Parathyroid adenoma (tissue), 2 donors: ENCODE measurements around the gene KHNYN.
A peak's percentile ranks its signal among the peaks of the same experiment; 100 is the strongest.

Source experiments
- H2AFZ ChIP-seq: fragments of 300-600 bp; sonication (generic); one replicate; pipeline ENCODE4 v1.7.0; 2017; ENCODE audit warnings: antibody characterized with exemption, mild to moderate bottlenecking
- H3K27ac ChIP-seq: fragments of 300-600 bp; sonication (generic); one replicate; pipeline ENCODE4 v1.7.0; 2017
- H3K27me3 ChIP-seq: fragments of 300-600 bp; sonication (generic); one replicate; pipeline ENCODE4 v1.7.0; 2017; ENCODE audit warnings: low read length; ENCODE audit not compliant: control insufficient read depth, insufficient read depth
- H3K36me3 ChIP-seq: fragments of 300-600 bp; sonication (generic); one replicate; pipeline ENCODE4 v1.7.0; 2017; ENCODE audit warnings: low read length; ENCODE audit not compliant: control insufficient read depth, insufficient read depth
- H3K4me1 ChIP-seq: fragments of 300-600 bp; sonication (generic); one replicate; pipeline ENCODE4 v1.7.0; 2017; ENCODE audit warnings: control low read depth
- H3K4me2 ChIP-seq: fragments of 300-600 bp; sonication (generic); one replicate; pipeline ENCODE4 v1.7.0; 2017; ENCODE audit warnings: low read length
- H3K4me3 ChIP-seq: fragments of 300-600 bp; sonication (generic); one replicate; pipeline ENCODE4 v1.7.0; 2017; ENCODE audit warnings: low read depth, low read length
- H3K79me2 ChIP-seq: fragments of 300-600 bp; sonication (generic); one replicate; pipeline ENCODE4 v1.7.0; 2017; ENCODE audit warnings: control low read depth
- H3K9ac ChIP-seq: fragments of 300-600 bp; sonication (generic); one replicate; pipeline ENCODE4 v1.7.0; 2017; ENCODE audit warnings: mild to moderate bottlenecking
- H3K9me3 ChIP-seq: fragments of 300-600 bp; sonication (generic); one replicate; pipeline ENCODE4 v1.7.0; 2017; ENCODE audit warnings: low read length; ENCODE audit not compliant: control insufficient read depth
- CTCF ChIP-seq: fragments of 300-600 bp; sonication (generic); IDR thresholded peaks from one replicate; pipeline ENCODE4 v1.7.0; 2017; ENCODE audit warnings: antibody characterized with exemption, mild to moderate bottlenecking
- donor health status: primary hyperparathyroidism.

KHNYN gene

DNA sequence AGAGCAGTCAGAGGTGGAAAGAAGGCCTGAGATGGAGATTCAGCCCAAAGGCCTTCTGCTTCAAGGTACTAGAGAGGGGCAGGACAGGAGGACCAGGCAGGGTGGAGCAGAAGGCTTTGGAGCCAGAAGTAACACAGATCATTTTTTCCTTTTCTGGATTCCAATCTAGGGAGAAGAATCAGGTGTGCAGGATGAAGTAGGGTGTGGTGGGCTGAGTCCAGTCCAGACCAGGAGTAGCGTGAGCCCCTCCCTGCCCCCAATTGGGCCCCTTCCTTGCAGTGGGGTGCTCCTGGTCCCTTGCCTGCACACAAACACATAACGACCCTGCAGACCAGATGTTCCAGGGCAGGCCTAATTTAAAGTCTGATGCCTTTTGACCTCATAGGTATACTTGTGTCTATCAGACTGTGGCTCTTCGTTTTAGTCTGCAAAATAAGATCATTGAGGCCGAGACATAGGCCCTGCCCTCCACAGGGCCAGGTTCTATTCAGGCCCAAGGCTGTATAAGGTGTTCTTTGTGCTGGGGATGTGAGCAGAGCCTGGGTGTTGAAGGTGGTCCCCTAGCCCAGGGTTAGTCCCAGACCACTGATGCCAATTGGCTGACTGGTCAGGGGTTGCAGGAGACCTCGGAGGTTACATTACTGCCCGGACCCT lies 32.0 kb upstream of the KHNYN start:
- Histone ChIP-seq H3K27ac (peak overlapping the region; percentile 8), H2AFZ (peak overlapping the region; percentile 10), H3K4me1 (peaks cover 16% of the 10 kb centered on the region), H3K9me3 (no peaks in the 10 kb centered on the region), H3K27me3 (no peaks in the 10 kb centered on the region), H3K36me3 (no peaks in the 10 kb centered on the region), H3K4me2 (no peak overlapping the region), H3K4me3 (no peak overlapping the region), H3K79me2 (peaks cover 2% of the 10 kb centered on the region), H3K9ac (no peak overlapping the region)
- no peak for TF ChIP-seq CTCF

DNA sequence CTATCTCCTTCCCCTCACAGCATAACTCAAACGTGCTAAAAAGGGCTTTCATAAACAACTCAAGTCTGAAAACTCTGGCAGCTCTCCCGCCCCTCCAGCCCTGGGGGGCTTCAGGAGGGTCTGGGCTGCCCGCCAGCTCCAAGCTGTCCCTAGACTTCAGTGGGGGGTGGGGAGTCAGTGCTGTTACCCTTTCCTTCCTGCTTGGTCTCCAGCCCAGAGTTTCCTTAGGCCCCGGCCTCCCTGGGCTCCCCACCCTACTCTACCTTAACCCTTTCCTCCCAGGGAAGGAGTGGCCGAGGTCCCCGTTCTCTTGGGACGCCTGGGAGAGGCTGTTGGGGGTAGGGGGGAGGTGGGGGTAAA lies 31.5 kb upstream of the KHNYN start:
- H3K27ac ChIP-seq, result peak overlapping the region; percentile 8
- TF ChIP-seq CTCF, result no peak
- H3K9me3 ChIP-seq, result no peaks in the 10 kb centered on the region
- peaks cover 16% of the 10 kb centered on the region for H3K4me1 ChIP-seq
- no peak overlapping the region for H3K9ac ChIP-seq
- H3K4me2 ChIP-seq, result no peak overlapping the region
- H3K79me2 ChIP-seq, result peaks cover 2% of the 10 kb centered on the region
- no peaks in the 10 kb centered on the region for H3K36me3 ChIP-seq
- no peaks in the 10 kb centered on the region for H3K27me3 ChIP-seq
- no peak overlapping the region for H3K4me3 ChIP-seq
- H2AFZ ChIP-seq, result peak overlapping the region; percentile 2

DNA sequence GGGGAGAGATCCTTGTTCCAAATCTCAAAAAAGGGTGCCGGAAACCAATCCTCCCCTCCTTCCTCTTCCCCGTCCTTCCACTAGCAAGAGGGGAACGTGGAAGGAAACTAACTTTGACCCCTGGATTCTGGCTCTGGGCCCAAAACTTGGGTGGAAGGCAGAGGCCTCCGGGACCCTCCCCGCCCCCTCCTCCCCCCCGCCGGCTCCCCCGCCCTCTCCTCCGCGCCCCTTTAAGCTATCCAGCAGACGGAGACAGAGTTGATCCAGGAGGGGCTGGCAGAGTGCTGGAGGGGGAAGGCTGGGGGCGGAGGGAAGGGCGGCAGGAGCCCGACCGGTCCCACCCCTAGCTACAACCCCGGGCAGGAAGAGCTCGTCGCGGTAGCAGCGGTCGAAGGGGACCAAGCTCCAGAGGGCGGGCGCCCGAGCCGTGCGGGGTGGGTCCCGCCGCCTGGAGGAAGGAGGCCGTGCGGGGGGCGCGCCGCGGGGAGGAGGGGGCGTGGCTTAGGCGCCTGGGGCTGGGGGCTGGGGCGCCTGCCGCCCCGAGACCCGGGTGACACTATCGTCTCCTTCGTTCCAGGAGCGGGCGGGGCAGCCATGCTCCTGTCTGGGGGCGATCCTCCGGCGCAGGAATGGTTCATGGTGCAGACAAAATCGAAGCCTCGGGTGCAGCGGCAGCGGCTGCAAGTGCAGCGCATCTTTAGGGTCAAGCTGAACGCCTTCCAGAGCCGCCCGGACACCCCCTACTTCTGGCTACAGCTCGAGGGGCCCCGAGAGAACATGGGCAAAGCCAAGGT lies 30.9 kb upstream of the KHNYN start, which contains the start of gene NYNRIN:
Gene NYNRIN (plus strand): TSS at position 351 of the 794 bp plus-strand sequence. CDS start 244 bp downstream, at position 595.
- peaks cover 18% of the 10 kb centered on the region for H3K4me1 ChIP-seq
- no peaks in the 10 kb centered on the region for H3K9me3 ChIP-seq
- peak within 1 kb of the TSS; percentile 45 for H3K27ac ChIP-seq
- H3K9ac ChIP-seq, result no peak within 1 kb of the TSS
- H3K4me2 ChIP-seq, result peak within 1 kb of the TSS; percentile 90
- peak within 1 kb of the TSS; percentile 93 for H2AFZ ChIP-seq
- H3K27me3 ChIP-seq, result no peaks in the 10 kb centered on the region
- peak within 1 kb of the TSS; percentile 74 for H3K4me3 ChIP-seq
- H3K79me2 ChIP-seq, result peaks cover 2% of the 10 kb centered on the region
- TF ChIP-seq CTCF, result no peak
- H3K36me3 ChIP-seq, result no peaks in the 10 kb centered on the region

- Histone ChIP-seq H3K79me2 (peaks cover 2% of the 10 kb centered on the region), H3K36me3 (no peaks in the 10 kb centered on the region), H3K4me3 (peak overlapping the region; percentile 74), H3K9me3 (no peaks in the 10 kb centered on the region), H3K4me2 (peak overlapping the region; percentile 90), H3K27ac (peak overlapping the region; percentile 45), H2AFZ (peak overlapping the region; percentile 93), H3K27me3 (no peaks in the 10 kb centered on the region), H3K4me1 (peaks cover 18% of the 10 kb centered on the region), H3K9ac (no peak overlapping the region)
- no peak for TF ChIP-seq CTCF
These were observed 30.3 kb upstream of the KHNYN start for GRCh38 chr14:24399447-24399822.
